IPS-18c (cell line): ENCODE results near the gene MARK3.

Source experiments
- H3K4me3 ChIP-seq: 2 replicates; pipeline ENCODE4 v1.7.0; 2013; ENCODE audit warnings: low read depth, mild to moderate bottlenecking, low read length, moderate library complexity; ENCODE audit not compliant: insufficient read depth
- H3K9me3 ChIP-seq: one replicate; pipeline ENCODE4 v1.6.1; 2013; ENCODE audit warnings: mild to moderate bottlenecking, low read length, moderate library complexity; ENCODE audit not compliant: control insufficient read depth, insufficient read depth

The MARK3 gene

GRCh38 chr14:103542605-103543088 is 157.4 kb downstream of the MARK3 start:
- peak overlapping the region; percentile 15; the same call in 1 of the 2 replicates for H3K4me3 ChIP-seq

GRCh38 chr14:103543140-103543539 is 157.9 kb downstream of the MARK3 start:
- Histone ChIP-seq H3K4me3 (no peak overlapping the region), H3K9me3 (no peaks in the 10 kb centered on the region)

More at GRCh38 chr14:103542605-103543088, 157.4 kb downstream of the MARK3 start:
- H3K9me3 ChIP-seq: no peaks in the 10 kb centered on the region

- no peaks in the 10 kb centered on the region for H3K9me3 ChIP-seq
- H3K4me3 ChIP-seq: no peak overlapping the region; the same call in 1 of the 2 replicates
These were observed 158.6 kb downstream of the MARK3 start for GRCh38 chr14:103543721-103544387.

- Histone ChIP-seq H3K9me3 (no peaks in the 10 kb centered on the region), H3K4me3 (no peak overlapping the region)
These were observed 159.4 kb downstream of the MARK3 start for GRCh38 chr14:103544388-103545218.

GRCh38 chr14:103545219-103545914 is 160.2 kb downstream of the MARK3 start:
- Histone ChIP-seq H3K4me3 (no peak overlapping the region), H3K9me3 (no peaks in the 10 kb centered on the region)

GRCh38 chr14:103545915-103546651 is 160.9 kb downstream of the MARK3 start:
- H3K9me3 ChIP-seq: no peaks in the 10 kb centered on the region
- H3K4me3 ChIP-seq: no peak overlapping the region

- Histone ChIP-seq H3K9me3 (no peaks in the 10 kb centered on the region), H3K4me3 (no peak overlapping the region)
These were observed 161.6 kb downstream of the MARK3 start for GRCh38 chr14:103546652-103547454.

GRCh38 chr14:103547455-103547940 is 162.3 kb downstream of the MARK3 start:
- Histone ChIP-seq H3K9me3 (no peaks in the 10 kb centered on the region), H3K4me3 (no peak overlapping the region)

GRCh38 chr14:103547941-103548462 is 162.8 kb downstream of the MARK3 start:
- Histone ChIP-seq H3K9me3 (no peaks in the 10 kb centered on the region), H3K4me3 (no peak overlapping the region)

GRCh38 chr14:103548463-103549351 is 163.5 kb downstream of the MARK3 start:
- no peaks in the 10 kb centered on the region for H3K9me3 ChIP-seq
- no peak overlapping the region for H3K4me3 ChIP-seq

- no peaks in the 10 kb centered on the region for H3K9me3 ChIP-seq
- no peak overlapping the region for H3K4me3 ChIP-seq
These were observed 164.4 kb downstream of the MARK3 start for GRCh38 chr14:103549361-103550311.

GRCh38 chr14:103550451-103551337 is 165.5 kb downstream of the MARK3 start:
- Histone ChIP-seq H3K4me3 (no peak overlapping the region), H3K9me3 (no peaks in the 10 kb centered on the region)

- Histone ChIP-seq H3K4me3 (no peak overlapping the region), H3K9me3 (no peaks in the 10 kb centered on the region)
These were observed 166.1 kb downstream of the MARK3 start for GRCh38 chr14:103551338-103551762.
